CD4-positive, alpha-beta T cell treated with Interleukin-4 for 4 hours (primary cell): ENCODE results near the gene EVX1.

ENCODE experiments used
- DNase-seq: peaks from one replicate; pipeline ENCODE4 v3.0.0-alpha.2; 2020

The EVX1 gene

GRCh38 chr7:27250557-27251070, 8.0 kb downstream of the EVX1 start:
- no peak for DNase-seq

DNA sequence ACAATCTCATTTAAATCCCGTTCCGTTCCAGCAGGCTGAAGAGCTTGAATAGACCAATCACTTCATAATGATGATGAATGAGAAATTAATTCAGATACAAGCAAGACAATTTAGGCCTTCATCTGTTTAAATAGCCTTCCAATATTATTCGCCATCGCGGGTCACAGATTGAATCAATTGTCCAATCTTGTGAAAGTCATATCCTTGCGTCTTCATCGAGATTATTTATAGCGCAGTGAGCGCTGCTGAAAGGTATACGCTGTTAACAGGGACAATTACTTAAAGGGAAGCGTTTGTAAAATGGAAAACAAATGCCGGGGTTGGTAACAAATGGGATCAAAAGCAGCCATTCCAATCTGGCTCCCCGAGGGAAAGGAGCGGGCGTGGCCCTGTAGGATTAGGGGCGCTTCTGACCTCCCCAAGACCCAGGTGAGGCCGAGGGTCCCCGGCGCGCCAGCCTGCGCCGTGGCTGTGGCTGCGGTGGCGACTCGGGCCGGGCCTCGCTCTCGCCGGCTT, 8.6 kb downstream of the EVX1 start:
- DNase-seq: no peak

DNA sequence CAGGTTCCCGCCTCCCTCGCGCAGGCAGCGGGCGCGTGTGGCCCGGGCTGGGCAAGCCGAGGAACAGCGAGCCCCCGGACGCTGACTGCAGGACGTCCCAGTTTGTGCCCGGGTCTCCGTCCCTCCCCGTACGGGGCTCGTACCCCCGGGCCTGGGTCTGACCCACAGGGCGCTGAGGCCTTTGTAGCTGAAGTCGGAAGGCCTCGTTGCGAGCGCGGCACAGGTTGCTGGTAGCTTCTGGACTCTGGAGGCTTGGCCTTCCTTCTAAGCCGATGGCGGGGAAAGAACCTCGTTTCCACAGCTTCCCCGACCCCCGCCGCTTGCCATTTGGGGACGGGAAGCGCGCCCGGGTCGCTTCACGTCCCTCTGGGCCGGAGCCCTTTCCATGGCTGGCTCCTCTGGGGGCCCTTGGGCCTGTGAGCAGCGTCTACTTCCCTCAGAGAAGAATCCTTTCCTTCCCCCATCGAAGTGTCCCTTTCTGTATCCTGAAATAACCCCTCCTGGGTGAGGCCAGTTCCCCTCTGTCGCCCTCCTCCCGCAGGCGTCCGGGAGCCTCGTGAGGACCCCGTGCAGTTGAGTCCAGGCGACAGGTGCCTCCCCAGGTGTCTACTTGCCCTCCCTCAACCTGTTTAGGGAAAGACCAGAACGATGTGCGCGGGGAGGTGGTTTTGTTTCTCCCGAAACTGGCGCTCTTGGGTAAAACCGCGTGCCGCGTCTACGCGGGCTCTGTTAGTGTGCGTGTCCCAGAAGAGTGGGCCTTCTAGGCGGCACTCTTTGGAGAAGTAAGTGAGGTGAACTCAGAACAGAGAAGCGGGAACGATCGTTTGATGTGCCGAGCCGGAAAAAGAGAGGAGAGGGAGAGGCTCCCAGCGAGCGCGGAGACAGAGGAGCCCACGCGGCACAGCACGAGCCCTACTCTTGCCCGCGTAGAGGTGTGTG, 9.3 kb downstream of the EVX1 start:
- no peak for DNase-seq

DNA sequence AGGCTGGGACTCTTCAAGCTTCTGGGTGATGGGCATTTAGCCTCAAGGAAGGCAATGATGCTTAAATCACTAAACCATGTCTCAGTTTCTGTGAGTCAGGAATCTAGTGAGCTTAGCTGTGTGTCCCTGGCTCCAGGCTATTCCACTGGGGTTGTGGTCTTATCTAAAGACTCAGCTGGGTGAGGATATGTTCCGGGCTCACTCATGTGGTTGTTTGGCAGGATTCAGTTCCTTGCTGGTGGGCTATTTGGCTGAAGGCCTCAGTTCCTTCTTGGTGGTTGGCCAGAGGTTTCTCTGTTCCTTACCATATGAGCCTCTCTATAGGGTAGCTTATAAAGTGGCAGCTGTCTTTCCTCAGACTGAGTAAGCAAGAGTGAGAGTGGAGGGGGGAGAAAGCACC, 12.0 kb downstream of the EVX1 start:
- DNase-seq: no peak

DNA sequence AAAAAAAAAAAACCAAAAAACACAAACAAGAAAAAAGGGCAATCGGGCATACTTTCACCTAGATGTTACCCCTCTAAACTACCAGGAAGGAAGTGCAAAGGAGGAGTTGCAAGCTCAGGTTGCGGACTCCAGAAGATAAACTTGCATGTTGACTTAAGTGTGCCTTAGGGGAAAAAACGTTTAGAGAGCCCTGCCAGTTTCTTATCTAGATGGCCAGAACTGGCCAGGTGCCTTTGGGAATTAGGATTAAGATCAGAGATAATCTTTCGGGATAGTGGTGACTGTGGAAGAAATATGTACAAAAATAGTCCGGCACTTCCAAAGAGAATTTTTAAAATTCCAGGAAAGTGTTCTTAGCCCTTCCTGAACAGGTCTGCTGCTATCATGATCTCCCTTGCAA, 17.6 kb downstream of the EVX1 start:
- no peak for DNase-seq

DNA sequence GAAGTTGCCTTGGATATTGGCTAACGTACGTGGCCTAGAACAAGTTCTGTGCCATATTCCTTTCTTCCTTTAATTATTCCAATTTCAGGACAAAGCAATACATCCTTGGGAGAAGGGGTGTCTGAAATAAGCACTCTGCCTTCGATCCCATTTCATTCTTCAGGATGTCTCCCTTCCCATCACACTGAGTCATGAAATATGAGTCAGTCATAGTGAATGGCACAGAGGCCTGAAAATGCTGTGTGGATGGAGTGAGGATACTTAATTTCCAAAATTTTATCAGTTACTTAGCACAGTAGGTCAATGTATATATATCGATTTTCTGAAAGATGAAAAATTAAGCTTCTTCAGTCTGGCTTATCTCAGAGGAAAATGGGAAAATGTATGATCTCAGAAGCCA, 19.5 kb downstream of the EVX1 start:
- no peak for DNase-seq

DNA sequence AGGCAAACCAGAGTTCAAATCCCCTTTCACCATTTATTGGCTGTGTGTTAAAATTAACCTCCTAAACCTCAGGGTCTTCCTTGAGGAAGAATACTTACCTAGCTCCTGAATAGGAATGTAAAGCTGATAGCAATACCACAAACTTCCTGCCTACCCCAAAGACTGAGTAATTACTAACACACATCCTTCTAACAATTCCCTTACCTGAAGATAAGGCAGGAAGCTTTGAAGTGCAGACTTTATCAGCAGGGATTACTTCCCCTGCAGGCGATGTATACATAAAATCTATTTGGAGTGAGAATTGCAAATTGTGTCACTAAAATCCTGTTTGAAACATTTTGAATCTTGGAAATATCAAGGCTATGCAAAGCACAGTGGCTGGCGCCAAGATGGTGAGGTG, 21.2 kb downstream of the EVX1 start:
- DNase-seq: no peak

GRCh38 chr7:27269455-27269854, 26.9 kb downstream of the EVX1 start:
- no peak for DNase-seq

GRCh38 chr7:27271384-27271783, 28.8 kb downstream of the EVX1 start:
- no peak for DNase-seq

- no peak for DNase-seq
Observed at GRCh38 chr7:27277628-27278027, 35.0 kb downstream of the EVX1 start.

DNA sequence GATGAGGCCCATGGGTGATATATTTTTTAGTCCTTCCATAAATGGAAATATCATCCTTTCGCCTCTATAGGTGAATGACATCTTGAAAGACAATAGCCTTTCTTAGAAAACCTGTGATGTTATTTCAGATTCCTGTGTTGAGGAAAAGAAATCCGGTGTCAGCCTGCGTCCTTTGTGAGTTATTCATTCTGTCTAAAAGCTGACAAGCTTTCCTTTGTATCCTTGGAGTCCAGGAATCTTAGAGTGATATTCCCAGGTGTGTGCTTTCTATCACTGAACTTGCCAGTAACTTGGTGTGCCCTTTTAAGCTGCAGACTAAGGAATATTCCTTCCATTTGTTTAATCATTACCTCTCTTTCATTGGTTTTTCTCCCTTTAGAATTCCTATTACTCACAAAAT, 41.0 kb downstream of the EVX1 start:
- no peak for DNase-seq

DNA sequence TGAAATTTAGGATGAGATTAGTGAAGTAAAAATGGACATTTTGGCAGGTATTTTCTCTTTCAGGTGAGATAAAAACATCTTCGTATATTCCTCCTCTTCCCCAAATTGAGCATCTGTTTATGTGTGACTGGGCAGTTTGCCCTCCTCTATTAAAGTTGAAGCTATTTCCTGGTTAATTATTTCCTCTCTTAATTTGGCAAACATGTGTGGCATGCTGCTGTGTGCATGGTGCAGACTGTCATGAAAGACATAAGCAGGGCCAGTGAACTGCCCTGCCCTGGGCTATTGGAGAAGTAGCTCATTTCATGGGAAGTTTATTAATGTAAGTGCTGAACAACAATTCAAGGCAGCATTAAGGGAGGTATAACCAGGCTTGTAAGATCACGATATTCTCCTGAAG, 52.6 kb downstream of the EVX1 start:
- DNase-seq: no peak

DNA sequence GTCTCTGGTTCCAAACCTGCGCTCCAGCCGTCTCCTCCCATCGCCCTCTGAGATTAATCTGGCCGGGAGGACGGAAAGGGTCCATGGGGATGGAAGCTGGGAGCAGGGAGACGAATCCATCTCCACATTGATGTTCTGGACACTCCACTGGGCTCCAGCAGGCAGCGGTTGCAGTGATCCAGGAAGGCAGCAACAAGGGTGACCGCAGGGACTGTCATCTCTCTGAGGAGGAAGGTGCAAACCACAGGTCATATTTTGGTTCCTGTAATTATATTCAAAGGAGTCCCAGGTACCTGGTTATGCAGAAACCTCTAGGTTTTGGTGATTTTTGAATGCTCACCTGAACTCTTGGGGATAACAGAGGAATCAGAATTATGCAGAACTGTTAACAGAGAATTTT, 54.8 kb downstream of the EVX1 start:
- DNase-seq: no peak
